OCI-LY3 (cell line): ENCODE results near the gene PIK3C3.

Experiments
- H2AFZ ChIP-seq: fragments of 200-600, 300-600 bp; shearing (Covaris generic); 2 replicates; pipeline ENCODE4 v1.6.0; 2014; ENCODE audit warnings: antibody characterized with exemption, low read depth, low read length
- H3K27ac ChIP-seq: fragments of 200-600, 300-600 bp; sonication (generic); 2 replicates; pipeline ENCODE4 v1.5.1; 2014; ENCODE audit warnings: mild to moderate bottlenecking, low read length, moderate library complexity, mixed read lengths
- H3K27me3 ChIP-seq: fragments of 200-600, 300-600 bp; sonication (generic); 2 replicates; pipeline ENCODE4 v1.6.1; 2014; ENCODE audit warnings: low read depth, low read length, mixed read lengths
- H3K36me3 ChIP-seq: fragments of 200-600, 300-600 bp; sonication (generic); replicated peaks from 2 replicates; pipeline ENCODE3; 2014; ENCODE audit warnings: low read depth, low read length, mixed read lengths
- H3K4me1 ChIP-seq: fragments of 300-600, 200-600 bp; sonication (generic); 2 replicates; pipeline ENCODE4 v1.6.1; 2014; ENCODE audit warnings: low read length, mixed read lengths
- H3K4me2 ChIP-seq: fragments of 200-600, 300-600 bp; sonication (generic); 2 replicates; pipeline ENCODE4 v1.6.1; 2014; ENCODE audit warnings: low read length, mixed read lengths
- H3K4me3 ChIP-seq: fragments of 300-600, 200-600 bp; sonication (generic); 2 replicates; pipeline ENCODE4 v1.5.1; 2014; ENCODE audit warnings: antibody characterized with exemption, mild to moderate bottlenecking, low read length, moderate library complexity
- H3K79me2 ChIP-seq: fragments of 300-600, 200-600 bp; shearing (Covaris generic); 2 replicates; pipeline ENCODE4 v1.6.1; 2014; ENCODE audit warnings: mild to moderate bottlenecking, low read length, mixed read lengths
- H3K9ac ChIP-seq: fragments of 300-600, 200-600 bp; shearing (Covaris generic); 2 replicates; pipeline ENCODE4 v1.6.0; 2014; ENCODE audit warnings: mild to moderate bottlenecking, low read length, moderate library complexity
- H3K9me3 ChIP-seq: fragments of 200-600, 300-600 bp; shearing (Covaris generic); 2 replicates; pipeline ENCODE4 v1.6.1; 2014; ENCODE audit warnings: low read length, mixed read lengths; ENCODE audit not compliant: insufficient read depth
- H4K20me1 ChIP-seq: fragments of 200-600, 300-600 bp; sonication (generic); 2 replicates; pipeline ENCODE4 v1.6.1; 2016; ENCODE audit warnings: low read length, mixed read lengths; ENCODE audit not compliant: insufficient read depth
- EZH2phosphoT487 ChIP-seq: fragments of 200-600 bp; shearing (Covaris generic); IDR thresholded peaks from 2 replicates; pipeline ENCODE4 v1.6.1; 2018; ENCODE audit warnings: antibody characterized with exemption, mixed run types, low read depth
- TF ChIP-seq, protein P1 (sequence below): fragments of 200-600, 300-600 bp; sonication (generic); IDR thresholded peaks from 2 replicates; pipeline ENCODE4 v1.5.1; 2014; ENCODE audit warnings: antibody characterized with exemption, low read length, low read depth

Gene PIK3C3

GRCh38 chr18:42030586-42031182 lies 75.7 kb downstream of the PIK3C3 start:
- peaks cover 49% of the 10 kb centered on the region for H3K36me3 ChIP-seq
- H3K27ac ChIP-seq, result no peak overlapping the region
- no peak overlapping the region for H2AFZ ChIP-seq
- H3K79me2 ChIP-seq, result no peaks in the 10 kb centered on the region
- no peak for TF ChIP-seq EZH2phosphoT487
- TF ChIP-seq, protein P1, sequence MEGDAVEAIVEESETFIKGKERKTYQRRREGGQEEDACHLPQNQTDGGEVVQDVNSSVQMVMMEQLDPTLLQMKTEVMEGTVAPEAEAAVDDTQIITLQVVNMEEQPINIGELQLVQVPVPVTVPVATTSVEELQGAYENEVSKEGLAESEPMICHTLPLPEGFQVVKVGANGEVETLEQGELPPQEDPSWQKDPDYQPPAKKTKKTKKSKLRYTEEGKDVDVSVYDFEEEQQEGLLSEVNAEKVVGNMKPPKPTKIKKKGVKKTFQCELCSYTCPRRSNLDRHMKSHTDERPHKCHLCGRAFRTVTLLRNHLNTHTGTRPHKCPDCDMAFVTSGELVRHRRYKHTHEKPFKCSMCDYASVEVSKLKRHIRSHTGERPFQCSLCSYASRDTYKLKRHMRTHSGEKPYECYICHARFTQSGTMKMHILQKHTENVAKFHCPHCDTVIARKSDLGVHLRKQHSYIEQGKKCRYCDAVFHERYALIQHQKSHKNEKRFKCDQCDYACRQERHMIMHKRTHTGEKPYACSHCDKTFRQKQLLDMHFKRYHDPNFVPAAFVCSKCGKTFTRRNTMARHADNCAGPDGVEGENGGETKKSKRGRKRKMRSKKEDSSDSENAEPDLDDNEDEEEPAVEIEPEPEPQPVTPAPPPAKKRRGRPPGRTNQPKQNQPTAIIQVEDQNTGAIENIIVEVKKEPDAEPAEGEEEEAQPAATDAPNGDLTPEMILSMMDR, result peak; percentile 70
- H3K9me3 ChIP-seq, result no peaks in the 10 kb centered on the region
- no peaks in the 10 kb centered on the region for H3K27me3 ChIP-seq
- H3K4me2 ChIP-seq, result no peak overlapping the region
- H4K20me1 ChIP-seq, result peaks cover 15% of the 10 kb centered on the region
- H3K4me3 ChIP-seq, result no peak overlapping the region
- no peak overlapping the region for H3K9ac ChIP-seq
- peaks cover 22% of the 10 kb centered on the region for H3K4me1 ChIP-seq

- Histone ChIP-seq H2AFZ (no peak overlapping the region), H3K36me3 (peaks cover 58% of the 10 kb centered on the region), H3K4me3 (no peak overlapping the region), H3K79me2 (no peaks in the 10 kb centered on the region), H4K20me1 (0 out of 2 replicates have a peak, but pooled peaks cover 7% of the 10 kb centered on the region), H3K27me3 (no peaks in the 10 kb centered on the region), H3K9me3 (no peaks in the 10 kb centered on the region), H3K27ac (no peak overlapping the region), H3K4me2 (no peak overlapping the region), H3K4me1 (peaks cover 5% of the 10 kb centered on the region), H3K9ac (no peak overlapping the region)
- no peak for TF ChIP-seq EZH2phosphoT487
- TF ChIP-seq, protein P1, result no peak
Measured at GRCh38 chr18:42032447-42032846, 77.4 kb downstream of the PIK3C3 start.

DNA sequence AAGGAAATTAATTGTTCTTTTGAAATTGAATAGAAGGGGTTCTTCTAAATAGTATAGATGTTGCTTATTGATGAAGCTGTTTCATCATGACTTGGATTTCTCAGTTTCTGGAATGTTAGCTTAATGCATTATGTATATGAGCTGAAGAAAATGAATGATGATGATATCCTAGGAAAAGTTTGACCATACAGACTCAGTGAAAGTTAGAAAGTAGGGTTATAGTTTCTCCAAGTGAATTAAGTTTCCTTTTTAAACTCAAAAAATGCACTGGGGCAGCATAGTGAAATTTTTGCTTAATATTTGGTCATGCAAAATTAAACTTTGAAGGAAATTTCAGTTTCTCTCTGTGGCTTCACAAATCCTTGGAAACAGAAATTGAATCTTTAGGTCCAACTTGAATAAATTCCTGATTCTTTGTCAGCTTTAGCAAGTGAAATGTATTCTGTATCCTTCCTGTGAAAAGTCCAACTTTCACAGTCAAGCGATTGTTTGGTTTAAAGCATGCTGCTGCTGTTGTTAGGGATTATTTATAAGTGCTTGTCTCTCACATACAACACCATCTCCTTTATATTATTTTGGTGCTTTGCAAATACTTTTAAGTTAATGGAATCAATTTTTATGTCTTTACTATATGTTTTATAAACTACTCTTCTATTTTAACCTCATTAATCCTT lies 78.2 kb downstream of the PIK3C3 start:
- Histone ChIP-seq H4K20me1 (0 out of 2 replicates have a peak, but pooled peaks cover 7% of the 10 kb centered on the region), H3K9ac (no peak overlapping the region), H3K27ac (no peak overlapping the region), H3K4me2 (no peak overlapping the region), H3K4me3 (no peak overlapping the region), H3K4me1 (peaks cover 3% of the 10 kb centered on the region), H3K9me3 (no peaks in the 10 kb centered on the region), H3K79me2 (no peaks in the 10 kb centered on the region), H3K36me3 (peaks cover 65% of the 10 kb centered on the region), H3K27me3 (no peaks in the 10 kb centered on the region), H2AFZ (no peak overlapping the region)
- TF ChIP-seq, protein P1, result no peak

DNA sequence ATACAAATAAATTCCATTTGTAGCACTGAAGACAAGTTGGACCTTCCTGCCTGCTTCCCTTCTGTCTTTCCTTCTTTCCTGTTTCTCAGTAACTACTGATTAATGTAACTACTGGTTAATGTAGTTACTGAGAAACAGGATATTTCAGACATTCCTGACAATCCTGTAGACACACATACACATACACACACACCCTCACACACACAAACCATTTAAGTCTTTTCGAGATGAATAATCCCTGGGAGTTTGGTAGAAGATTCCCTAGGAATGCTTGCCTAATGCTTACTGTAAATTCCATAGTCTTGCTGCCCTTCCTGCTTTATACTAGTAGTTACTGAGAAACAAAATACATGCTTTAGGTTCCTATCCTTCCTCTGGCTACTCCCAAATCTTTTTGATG lies 83.9 kb downstream of the PIK3C3 start:
- Histone ChIP-seq H3K9ac (no peak overlapping the region), H4K20me1 (no peaks in the 10 kb centered on the region), H3K4me3 (no peak overlapping the region), H3K36me3 (peaks cover 72% of the 10 kb centered on the region), H3K9me3 (no peaks in the 10 kb centered on the region), H3K79me2 (no peaks in the 10 kb centered on the region), H2AFZ (no peak overlapping the region), H3K4me1 (no peaks in the 10 kb centered on the region), H3K4me2 (no peak overlapping the region), H3K27ac (no peak overlapping the region), H3K27me3 (no peaks in the 10 kb centered on the region)
- no peak for TF ChIP-seq EZH2phosphoT487
- TF ChIP-seq, protein P1, result no peak
